SK-N-SH (cell line): ENCODE measurements around the gene SND1. TPM values are rescaled to one million over a fixed set of nuclear protein-coding genes. Genes with fewer than 3 reads are reported as not detected.

Experiments
- CTCF ChIA-PET: fragments of 300-600, 350-600 bp; formaldehyde crosslinking; extraction: SDS; loops from one replicate; lab custom pipeline; 2021; lab: Yijun Ruan, JAX
- POLR2A ChIA-PET: fragments of 350-600 bp; sonication (Branson Sonifier 250); formaldehyde crosslinking; extraction: SDS; loops from one replicate; lab custom pipeline; 2020; ENCODE audit warnings: antibody characterized with exemption, inconsistent platforms; lab: Yijun Ruan, JAX
- DNase-seq: peaks from one replicate; pipeline ENCODE4 v3.0.0; 2012
- H2AFZ ChIP-seq: fragments of 200-600 bp; sonication (generic); 2 replicates; pipeline ENCODE4 v1.8.1; 2016; ENCODE audit warnings: antibody characterized with exemption, mild to moderate bottlenecking, low read depth
- H3F3A ChIP-seq: fragments of 200-600 bp; sonication (generic); replicated peaks from 2 replicates; pipeline ENCODE3; 2016; ENCODE audit warnings: antibody characterized with exemption, mild to moderate bottlenecking; ENCODE audit not compliant: insufficient read depth
- H3K27ac ChIP-seq, 2 experiments: fragments of 200-500 bp in 1 of 2; fragments of 200-600 bp in 1 of 2; sonication (Bioruptor generic) in 1 of 2; sonication (generic), shearing (Covaris generic) in 1 of 2; 2 replicates each; pipeline versions ENCODE4 v1.5.1 to v1.6.1; 2014 to 2016; ENCODE audit warnings: low read depth in 2 of 2, inconsistent platforms in 1 of 2, low read length in 1 of 2, mild to moderate bottlenecking in 1 of 2, mixed read lengths in 1 of 2
- H3K27me3 ChIP-seq: fragments of 200-600 bp; sonication (generic), shearing (Covaris generic); 2 replicates; pipeline ENCODE4 v1.6.1; 2016; ENCODE audit warnings: mixed run types; ENCODE audit not compliant: insufficient read depth
- H3K36me3 ChIP-seq, 2 experiments: fragments of 200-500 bp in 1 of 2; fragments of 200-600 bp in 1 of 2; sonication (Bioruptor generic) in 1 of 2; sonication (generic) in 1 of 2; replicated peaks in 1 of 2; 2 replicates each; pipeline versions ENCODE3 to v1.5.1; 2014 to 2016; ENCODE audit warnings: low read length in 1 of 2, mild to moderate bottlenecking in 1 of 2; ENCODE audit not compliant: insufficient read depth in 2 of 2, control insufficient read depth in 1 of 2
- H3K4me1 ChIP-seq, 2 experiments: fragments of 200-500 bp in 1 of 2; fragments of 200-600 bp in 1 of 2; sonication (Bioruptor generic) in 1 of 2; sonication (generic), shearing (Covaris generic) in 1 of 2; 2 replicates each; pipeline versions ENCODE4 v1.5.1 to v1.6.1; 2014 to 2016; ENCODE audit warnings: low read depth in 1 of 2, low read length in 1 of 2, mixed run types in 1 of 2; ENCODE audit not compliant: insufficient read depth in 2 of 2, control insufficient read depth in 1 of 2
- H3K4me2 ChIP-seq: fragments of 200-600 bp; sonication (generic), shearing (Covaris generic); 2 replicates; pipeline ENCODE4 v1.6.1; 2017; ENCODE audit warnings: mixed run types
- H3K4me3 ChIP-seq, 2 experiments: fragments of 200-500 bp in 1 of 2; fragments of 200-600 bp in 1 of 2; sonication (Bioruptor generic) in 1 of 2; sonication (generic), shearing (Covaris generic) in 1 of 2; 2 replicates each; pipeline versions ENCODE4 v1.5.1 to v1.8.1; 2014 to 2016; ENCODE audit warnings: low read depth in 2 of 2, inconsistent platforms in 1 of 2, low read length in 1 of 2, mild to moderate bottlenecking in 1 of 2, mixed read lengths in 1 of 2, moderate library complexity in 1 of 2
- H3K79me2 ChIP-seq: fragments of 200-600 bp; sonication (generic); 2 replicates; pipeline ENCODE4 v1.8.1; 2017; ENCODE audit warnings: mild to moderate bottlenecking; ENCODE audit not compliant: insufficient read depth
- H3K9ac ChIP-seq: fragments of 200-600 bp; sonication (generic); 2 replicates; pipeline ENCODE4 v1.6.1; 2017; ENCODE audit warnings: mixed run types
- H3K9me2 ChIP-seq: fragments of 200-600 bp; sonication (generic); 2 replicates; pipeline ENCODE4 v1.6.1; 2017; ENCODE audit warnings: mixed run types
- H3K9me3 ChIP-seq: fragments of 200-600 bp; sonication (generic); 2 replicates; pipeline ENCODE4 v1.6.1; 2017; ENCODE audit warnings: mixed run types, mild to moderate bottlenecking, moderate library complexity
- H4K20me1 ChIP-seq: fragments of 200-600 bp; sonication (generic); 2 replicates; pipeline ENCODE4 v1.6.1; 2017; ENCODE audit warnings: mild to moderate bottlenecking, mixed run types; ENCODE audit not compliant: insufficient read depth
- EZH2phosphoT487 ChIP-seq: fragments of 200-600 bp; sonication (generic); IDR thresholded peaks from 2 replicates; pipeline ENCODE4 v1.6.1; 2017; ENCODE audit warnings: low read depth, mixed run types, mild to moderate bottlenecking, antibody characterized with exemption, moderate library complexity, borderline replicate concordance
- FOSL2 ChIP-seq: IDR thresholded peaks from 2 replicates; pipeline ENCODE4 v1.4.0; 2012; ENCODE audit warnings: low read depth, mild to moderate bottlenecking, moderate library complexity, borderline replicate concordance
- FOXJ3 ChIP-seq: sonication (generic); formaldehyde crosslinking; IDR thresholded peaks from 2 replicates; pipeline ENCODE4 v1.5.1; 2020; ENCODE audit warnings: mild to moderate bottlenecking, missing genetic modification reagents
- JUND ChIP-seq: IDR thresholded peaks from 2 replicates; pipeline ENCODE4 v1.4.0; 2012
- MXI1 ChIP-seq: IDR thresholded peaks from 2 replicates; pipeline ENCODE4 v1.6.1; 2012; ENCODE audit warnings: mild to moderate bottlenecking, low read depth, low read length, improper control_type of control experiment
- NFIC ChIP-seq: IDR thresholded peaks from 2 replicates; pipeline ENCODE4 v1.4.0; 2012; ENCODE audit warnings: borderline replicate concordance
- PBX3 ChIP-seq: IDR thresholded peaks from 2 replicates; pipeline ENCODE4; 2012
- RCOR1 ChIP-seq: fragments of 150-350 bp; IDR thresholded peaks from 2 replicates; pipeline ENCODE4 v1.6.1; 2017; ENCODE audit warnings: antibody characterized with exemption, low read length
- TCF12 ChIP-seq: IDR thresholded peaks from 2 replicates; pipeline ENCODE4 v1.4.0; 2012
- USF2 ChIP-seq: fragments of 150-350 bp; IDR thresholded peaks from 2 replicates; pipeline ENCODE4 v1.6.1; 2017; ENCODE audit warnings: antibody characterized with exemption, low read length, low read depth, borderline replicate concordance
- WGBS: methylation state at CpG from one replicate; pipeline ENCODE4 v1.1.6; 2017; ENCODE audit warnings: low lambda C conversion rate; 5-methylcytosine and 5-hydroxymethylcytosine counted together
- polyA plus RNA-seq, 3 experiments: library from polyadenylated mRNA; depleted of rRNA; stranded (reverse); fragments of >200 nt; gene quantifications; 2 replicates each; pipeline ENCODE4 v1.2.3, GENCODE V29; 2012

The SND1 gene
- polyA plus RNA-seq, 1 of the 3 experiments (the other 2 are of a cell fraction): 165 TPM

GRCh38 chr7:127844707-127845331 lies 192.8 kb downstream of the SND1 start:
- Histone ChIP-seq H3K27me3 (no peaks in the 10 kb centered on the region), H3K4me1 (peaks cover 11 to 17% of the 10 kb centered on the region in 2 experiments), H3K9me2 (no peaks in the 10 kb centered on the region), H2AFZ (no peak overlapping the region), H4K20me1 (peaks cover 7% of the 10 kb centered on the region; the same call in 1 of the 2 replicates), H3K9ac (no peak overlapping the region), H3K9me3 (no peaks in the 10 kb centered on the region), H3K4me2 (0 out of 2 replicates have a peak overlapping the region, but pooled peaks have one; percentile 1), H3K27ac (peak overlapping the region; percentile 9 to 74; a peak in 3 of 4 replicates), H3K4me3 (no peak overlapping the region), H3F3A (peaks cover 6% of the 10 kb centered on the region), H3K36me3 (peaks cover 30 to 47% of the 10 kb centered on the region in 2 experiments), H3K79me2 (peaks cover 18% of the 10 kb centered on the region)
- 92% methylated on average over 2 of the region's 2 CpGs for WGBS
- DNase-seq: no peak
- ChIA-PET POLR2A (no interaction called here), CTCF (interaction anchor here (1.3 to 1.4 kb wide), 2 partner anchors 14 to 171 kb away, joined by 3 to 4 read pairs; no protein-coding TSS in a partner anchor)
- TF ChIP-seq TCF12 (peak; percentile 37; the same call in 1 of the 2 replicates), FOSL2 (peak; percentile 17; the same call in 1 of the 2 replicates), MXI1 (no peak), NFIC (peak; percentile 68; the same call in 1 of the 2 replicates), JUND (peak; percentile 38)

GRCh38 chr7:127845522-127846214 lies 193.7 kb downstream of the SND1 start:
- no peak overlapping the region for H2AFZ ChIP-seq
- POLR2A ChIA-PET: no interaction called here
- H3K4me3 ChIP-seq: no peak overlapping the region
- H3K9me2 ChIP-seq: no peaks in the 10 kb centered on the region
- no peaks in the 10 kb centered on the region for H3K9me3 ChIP-seq
- CTCF ChIA-PET: no interaction called here
- H3K9ac ChIP-seq: no peak overlapping the region
- H3K79me2 ChIP-seq: peaks cover 11% of the 10 kb centered on the region
- no peaks in the 10 kb centered on the region for H3K27me3 ChIP-seq
- peak overlapping the region; percentile 9 to 74; a peak in 3 of 4 replicates for H3K27ac ChIP-seq
- TF ChIP-seq EZH2phosphoT487 (no peak), USF2 (no peak), RCOR1 (no peak), FOXJ3 (CRISPR knock-in tag) (no peak), FOSL2 (no peak), PBX3 (no peak), MXI1 (no peak)
- H3K4me2 ChIP-seq: no peak overlapping the region
- H4K20me1 ChIP-seq: peaks cover 6% of the 10 kb centered on the region; the same call in 1 of the 2 replicates
- H3K36me3 ChIP-seq: peaks cover 34 to 52% of the 10 kb centered on the region in 2 experiments
- WGBS: 93% methylated on average over 1 of the region's 1 CpG
- H3K4me1 ChIP-seq: peaks cover 11 to 17% of the 10 kb centered on the region in 2 experiments
- peaks cover 14% of the 10 kb centered on the region for H3F3A ChIP-seq
- DNase-seq: no peak
